ENCODE measurements around the gene DNM1. TPM values are rescaled to one million over a fixed set of nuclear protein-coding genes. Genes with fewer than 3 reads are reported as not detected.

Gene DNM1
- total RNA-seq, result 10 to 100 TPM in 2 of 6 donors, 1 to 10 TPM in 4; 1.4 to 17.8 (median 7.9) TPM

- H3K9me3 ChIP-seq, result no peaks in the 10 kb centered on the region
- peaks cover 0 to 18% (median 8%) of the 10 kb centered on the region in 4 donors for H3K27me3 ChIP-seq
- H3K4me1 ChIP-seq, result peaks cover 13 to 15% (median 14%) of the 10 kb centered on the region in 4 donors
- peak within 1 kb of the TSS; percentile 27 to 75 (median 58) for H3K4me3 ChIP-seq
- peak within 1 kb of the TSS in 2 of 4 donors; percentile 4 to 38 for H3K27ac ChIP-seq
- no peaks in the 10 kb centered on the region for H3K36me3 ChIP-seq
- DNase-seq, result peak; percentile 63 to 95
- ATAC-seq (ENCODE audit: low FRiP score in 2 of 2), result peak; percentile 85 to 95
- TF ChIP-seq EP300 (IDR thresholded peaks at IDR 0.05) (no peak), POLR2A (IDR thresholded peaks at IDR 0.05) (no peak), POLR2AphosphoS5 (IDR thresholded peaks at IDR 0.05) (no peak), CTCF (IDR thresholded peaks at IDR 0.05) (peak; percentile 96 to 100 (median 98))
- WGBS, 2 donors, result 1 to 4% methylated on average over 2 to 9 of the region's 72 CpGs
Measured at GRCh38 chr9:128203024-128203706, at the start of gene DNM1. DNM1 (plus strand) TSS chr9:128203379; CDS start chr9:128203471, 92 bp downstream.

DNA sequence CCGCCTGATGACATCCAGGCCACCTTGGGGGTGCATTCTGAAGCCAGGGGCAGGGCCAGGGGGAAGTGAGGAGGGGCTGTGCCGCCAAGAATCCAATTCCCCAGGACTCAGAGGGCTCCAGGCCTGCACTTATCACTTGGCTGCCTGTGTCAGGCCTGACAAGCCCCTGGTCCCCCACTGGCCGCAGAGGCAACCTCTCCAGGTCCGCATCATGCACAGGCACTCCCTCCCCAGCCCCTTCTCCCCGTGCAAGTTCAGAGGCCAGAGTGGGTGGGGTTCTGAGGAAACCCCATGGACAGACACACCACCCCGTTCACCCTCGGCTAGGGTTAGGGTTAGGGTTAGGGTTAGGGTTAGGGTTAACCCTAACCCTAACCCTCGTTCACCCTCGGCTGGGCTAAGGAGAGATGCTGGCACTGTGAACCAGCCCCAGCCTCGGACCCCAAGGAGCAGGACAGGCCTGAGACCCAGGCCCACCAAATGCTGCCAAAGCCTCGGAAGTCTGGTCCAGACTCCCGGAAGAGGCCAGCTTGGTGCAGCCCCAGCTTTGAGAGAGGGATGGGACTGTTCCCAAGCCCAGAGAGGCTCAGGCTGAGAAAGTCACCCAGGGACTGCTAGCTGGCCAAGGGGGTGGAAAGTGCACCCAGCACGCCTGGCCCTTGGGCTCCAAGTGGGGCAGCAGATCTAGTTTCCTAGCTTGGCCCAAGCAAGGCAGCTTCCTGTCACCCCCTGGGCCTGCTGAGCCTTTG lies 49.1 kb upstream of the DNM1 start:
- no peaks in the 10 kb centered on the region for H3K9me3 ChIP-seq
- no peaks in the 10 kb centered on the region for H3K36me3 ChIP-seq
- no peak overlapping the region for H3K4me3 ChIP-seq
- no peaks in the 10 kb centered on the region for H3K27me3 ChIP-seq
- no peak overlapping the region for H3K27ac ChIP-seq
- DNase-seq (no peak), ATAC-seq (ENCODE audit: low FRiP score in 2 of 2) (no peak)
- H3K4me1 ChIP-seq, result peaks cover 13 to 19% (median 16%) of the 10 kb centered on the region in 4 donors
- TF ChIP-seq POLR2A (IDR thresholded peaks at IDR 0.05), result no peak
- TF ChIP-seq POLR2AphosphoS5 (IDR thresholded peaks at IDR 0.05), result no peak
- no peak for TF ChIP-seq CTCF (IDR thresholded peaks at IDR 0.05)
- TF ChIP-seq EP300 (IDR thresholded peaks at IDR 0.05), result no peak
- WGBS, 2 donors, result 96% methylated on average over 10 of the region's 13 CpGs; no CpG with 5 or more reads in 1 of the 2 donors

GRCh38 chr9:128155736-128156500 lies 47.3 kb upstream of the DNM1 start:
- WGBS, 2 donors, result 89 to 91% methylated on average over 6 to 7 of the region's 7 CpGs

GRCh38 chr9:128159522-128159783 lies 43.7 kb upstream of the DNM1 start:
- WGBS, 2 donors, result 9 to 31% methylated on average over 8 to 11 of the region's 11 CpGs
- peak in 1 of 2 donors; percentile 1 for ATAC-seq (ENCODE audit: low FRiP score in 2 of 2)

More at GRCh38 chr9:128155736-128156500, 47.3 kb upstream of the DNM1 start:
- TF ChIP-seq POLR2AphosphoS5 (IDR thresholded peaks at IDR 0.05), result no peak
- no peak for TF ChIP-seq POLR2A (IDR thresholded peaks at IDR 0.05)
- no peak for TF ChIP-seq CTCF (IDR thresholded peaks at IDR 0.05)
- no peak for TF ChIP-seq EP300 (IDR thresholded peaks at IDR 0.05)
- peaks cover 5 to 13% (median 11%) of the 10 kb centered on the region in 4 donors for H3K4me1 ChIP-seq
- H3K9me3 ChIP-seq, result no peaks in the 10 kb centered on the region
- H3K27me3 ChIP-seq, result no peaks in the 10 kb centered on the region
- no peaks in the 10 kb centered on the region for H3K36me3 ChIP-seq
- no peak for DNase-seq
- no peak overlapping the region for H3K27ac ChIP-seq
- ATAC-seq (ENCODE audit: low FRiP score in 2 of 2), result no peak
- no peak overlapping the region for H3K4me3 ChIP-seq

More at GRCh38 chr9:128159522-128159783, 43.7 kb upstream of the DNM1 start:
- no peaks in the 10 kb centered on the region for H3K9me3 ChIP-seq
- peak overlapping the region; percentile 65 to 85 (median 74) for H3K4me3 ChIP-seq
- peak overlapping the region; percentile 67 to 86 (median 82) for H3K27ac ChIP-seq
- H3K4me1 ChIP-seq, result peaks cover 10 to 27% (median 15%) of the 10 kb centered on the region in 4 donors
- TF ChIP-seq POLR2AphosphoS5 (IDR thresholded peaks at IDR 0.05) (no peak), EP300 (IDR thresholded peaks at IDR 0.05) (no peak)
- no peaks in the 10 kb centered on the region for H3K27me3 ChIP-seq
- DNase-seq, result peak in 1 of 2 donors; percentile 51
- peaks cover 0 to 23% (median 11%) of the 10 kb centered on the region in 4 donors for H3K36me3 ChIP-seq
